GM21423 (cell line): ENCODE measurements around the gene TMEM43.

Experiments
- ATAC-seq: cut with Tn5 transposase; IDR thresholded peaks from one replicate; pipeline ENCODE4 v1.9.1; 2021; ENCODE audit warnings: mild to moderate bottlenecking, moderate library complexity; ENCODE audit not compliant: unreplicated experiment

Gene TMEM43

GRCh38 chr3:14137445-14137844, 12.6 kb downstream of the TMEM43 start:
- ATAC-seq, result no peak

DNA sequence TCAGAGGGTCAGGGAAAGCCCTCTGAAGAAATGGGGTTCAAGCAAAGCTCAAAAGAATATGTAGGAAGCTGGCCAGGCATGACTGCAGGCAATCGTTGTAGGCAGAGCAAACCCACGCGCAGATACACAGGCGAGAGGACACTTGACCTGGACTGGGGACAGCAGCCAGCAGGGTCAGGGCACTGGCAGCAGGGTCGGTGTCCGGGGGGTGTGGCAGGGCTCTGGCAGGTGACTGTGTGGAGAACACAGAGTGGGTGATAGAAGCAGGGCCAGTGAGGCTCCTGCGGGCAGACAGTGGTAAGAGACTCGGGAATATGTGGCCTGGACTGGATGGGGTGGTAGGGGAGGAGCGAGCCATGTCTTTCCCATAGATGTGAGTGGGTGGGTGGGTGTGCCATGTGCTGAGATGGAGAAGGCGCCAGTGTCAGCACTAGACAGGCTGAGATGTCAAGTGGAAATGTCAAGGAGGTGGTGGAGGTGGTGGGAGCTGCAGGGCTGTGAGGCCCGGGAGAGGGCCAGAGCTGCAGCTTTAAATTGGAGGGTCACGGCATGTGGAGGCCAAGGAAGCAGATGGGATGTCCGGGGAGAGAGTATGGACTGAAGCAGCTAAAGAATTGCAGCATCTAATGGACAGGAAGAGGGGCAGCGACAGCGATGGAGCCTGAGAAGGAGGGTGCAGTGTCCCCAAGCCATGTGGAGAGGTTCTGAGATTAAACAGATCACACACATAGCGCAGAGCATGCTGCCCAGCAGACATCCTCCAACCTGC, 13.4 kb downstream of the TMEM43 start:
- no peak for ATAC-seq

- ATAC-seq, result no peak
Observed at GRCh38 chr3:14138878-14139655, 14.2 kb downstream of the TMEM43 start.

DNA sequence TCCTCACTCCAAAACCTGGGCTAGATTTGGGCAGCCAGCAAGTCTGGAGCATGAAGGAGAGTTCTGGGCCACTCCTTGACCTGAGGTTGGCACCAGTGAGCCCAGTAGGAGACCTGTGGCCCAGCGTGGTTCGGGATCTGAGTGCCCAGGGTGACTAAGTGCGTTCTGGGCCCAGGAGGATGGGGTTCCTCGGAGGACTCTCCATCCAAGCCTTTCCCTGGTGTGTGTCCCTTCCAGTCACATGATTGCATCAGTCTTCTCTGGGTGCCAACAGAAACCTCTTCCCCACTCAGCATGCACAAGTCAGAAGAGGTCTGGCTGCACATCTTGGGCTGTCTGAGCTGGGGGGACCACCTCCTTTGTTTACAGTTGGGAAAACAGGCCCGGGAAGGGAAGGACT, 14.9 kb downstream of the TMEM43 start:
- ATAC-seq, result no peak

DNA sequence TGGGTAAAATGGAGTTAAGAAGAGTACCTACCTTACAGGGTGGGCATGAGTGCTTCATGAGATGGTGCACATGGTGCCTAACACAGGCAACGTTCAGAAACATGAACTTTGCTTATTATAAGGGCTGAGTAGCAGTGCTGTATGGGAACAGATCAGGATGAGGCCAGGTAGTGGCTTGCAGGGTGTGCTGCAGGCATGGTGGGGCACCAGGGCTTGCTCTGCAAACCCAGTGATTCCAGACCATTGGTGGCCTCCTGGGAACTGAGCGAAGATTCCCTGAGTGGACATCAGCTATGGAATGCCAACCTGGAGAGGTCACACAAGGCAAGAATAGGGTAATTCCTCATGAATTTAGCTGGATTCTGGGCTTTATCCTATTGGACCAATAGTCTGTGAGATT, 15.8 kb downstream of the TMEM43 start:
- no peak for ATAC-seq

- ATAC-seq, result no peak
Observed at GRCh38 chr3:14141144-14141543, 16.3 kb downstream of the TMEM43 start.

DNA sequence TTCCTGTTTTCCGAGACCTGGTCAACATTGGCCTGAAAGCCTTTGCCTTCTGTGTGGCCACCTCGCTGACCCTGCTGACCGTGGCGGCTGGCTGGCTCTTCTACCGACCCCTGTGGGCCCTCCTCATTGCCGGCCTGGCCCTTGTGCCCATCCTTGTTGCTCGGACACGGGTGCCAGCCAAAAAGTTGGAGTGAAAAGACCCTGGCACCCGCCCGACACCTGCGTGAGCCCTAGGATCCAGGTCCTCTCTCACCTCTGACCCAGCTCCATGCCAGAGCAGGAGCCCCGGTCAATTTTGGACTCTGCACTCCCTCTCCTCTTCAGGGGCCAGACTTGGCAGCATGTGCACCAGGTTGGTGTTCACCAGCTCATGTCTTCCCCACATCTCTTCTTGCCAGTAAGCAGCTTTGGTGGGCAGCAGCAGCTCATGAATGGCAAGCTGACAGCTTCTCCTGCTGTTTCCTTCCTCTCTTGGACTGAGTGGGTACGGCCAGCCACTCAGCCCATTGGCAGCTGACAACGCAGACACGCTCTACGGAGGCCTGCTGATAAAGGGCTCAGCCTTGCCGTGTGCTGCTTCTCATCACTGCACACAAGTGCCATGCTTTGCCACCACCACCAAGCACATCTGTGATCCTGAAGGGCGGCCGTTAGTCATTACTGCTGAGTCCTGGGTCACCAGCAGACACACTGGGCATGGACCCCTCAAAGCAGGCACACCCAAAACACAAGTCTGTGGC, 16.9 kb downstream of the TMEM43 start:
- no peak for ATAC-seq

GRCh38 chr3:14142567-14143270, 17.9 kb downstream of the TMEM43 start:
- no peak for ATAC-seq

- ATAC-seq, result no peak
Observed at GRCh38 chr3:14143271-14144225, 18.7 kb downstream of the TMEM43 start.

- ATAC-seq, result peak; percentile 92
Observed at GRCh38 chr3:14144423-14145075, 19.7 kb downstream of the TMEM43 start.

DNA sequence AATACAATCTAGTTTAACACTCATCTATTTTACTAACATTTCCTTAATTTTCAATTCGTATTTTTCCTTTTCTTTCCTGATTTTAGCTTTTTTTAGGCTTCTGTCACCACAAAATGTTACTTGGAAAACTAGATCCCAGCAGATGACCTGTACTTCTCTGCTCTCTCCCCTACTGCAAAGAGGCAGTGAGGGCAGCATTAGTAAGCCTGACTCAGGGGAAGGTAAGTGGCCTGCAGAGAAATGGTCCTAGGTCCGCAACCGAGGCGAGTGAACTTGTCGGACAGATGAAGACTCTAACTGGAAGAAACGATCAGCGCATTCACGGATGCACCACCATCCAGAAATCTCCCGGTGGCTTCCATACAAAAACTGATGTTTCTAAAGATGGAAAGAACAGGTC, 20.4 kb downstream of the TMEM43 start:
- ATAC-seq, result no peak

DNA sequence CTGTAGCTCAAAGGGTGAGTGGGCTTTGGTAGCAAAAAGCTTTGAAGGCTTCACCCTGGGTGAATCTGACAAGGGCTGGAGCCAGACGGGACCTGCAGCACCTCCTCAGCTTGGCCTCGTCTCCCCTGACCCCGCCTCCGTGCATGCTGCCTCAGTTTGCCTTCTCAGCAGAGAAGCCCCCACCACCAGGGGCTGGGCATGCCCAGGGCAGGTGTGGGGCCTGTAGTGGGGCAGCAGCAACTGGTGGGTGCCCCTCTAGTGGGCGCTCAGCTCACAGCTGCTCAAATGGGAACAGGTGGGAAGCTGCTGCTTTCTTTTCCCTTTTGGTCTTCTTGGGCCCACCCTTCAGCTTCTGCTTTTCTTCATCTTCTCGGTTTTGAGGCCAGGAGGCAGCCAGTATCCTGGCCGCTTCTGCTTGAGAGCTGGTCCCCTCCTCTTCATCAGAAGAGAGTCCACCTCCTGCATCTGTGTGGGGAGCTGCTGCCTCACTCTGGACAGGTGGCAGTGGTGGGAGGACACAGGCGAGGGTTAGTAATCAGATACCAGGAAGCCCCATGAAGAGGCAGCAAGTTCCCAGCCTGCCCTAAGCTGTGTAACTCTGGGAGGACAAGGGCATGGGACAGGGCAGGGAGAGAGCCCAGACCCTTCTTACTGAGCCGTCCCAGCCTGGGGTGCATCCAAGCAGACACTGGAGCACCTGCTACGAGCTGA, 21.0 kb downstream of the TMEM43 start:
- ATAC-seq, result no peak

- ATAC-seq, result no peak
Observed at GRCh38 chr3:14146381-14147065, 21.7 kb downstream of the TMEM43 start.

GRCh38 chr3:14147066-14147435, 22.2 kb downstream of the TMEM43 start:
- ATAC-seq, result no peak

GRCh38 chr3:14147617-14148016, 22.8 kb downstream of the TMEM43 start:
- no peak for ATAC-seq

- ATAC-seq, result no peak
Observed at GRCh38 chr3:14148041-14148985, 23.5 kb downstream of the TMEM43 start.

- no peak for ATAC-seq
Observed at GRCh38 chr3:14150078-14150477, 25.2 kb downstream of the TMEM43 start.
